Smooth muscle cell (in vitro differentiated cells): Measurements from ENCODE around the gene LMOD1. TPM values are rescaled to one million over a fixed set of nuclear protein-coding genes. Genes with fewer than 3 reads are reported as not detected.
"Not testable (repeated sequence)": the region's sequence is repeated elsewhere in the genome, so short reads cannot be mapped to it uniquely, and the experiment has no call there.

Experiments used
- DNase-seq: peaks from one replicate; lab custom pipeline; 2025; ENCODE audit not compliant: unreplicated experiment; lab: John Stamatoyannopoulos, UW
- H2AFZ ChIP-seq: fragments of 200-600 bp; sonication (generic); 2 replicates; pipeline ENCODE4 v1.6.0; 2016; ENCODE audit warnings: antibody characterized with exemption, low read depth, mild to moderate bottlenecking
- H3F3A ChIP-seq: fragments of 200-600 bp; sonication (generic); 2 replicates; pipeline ENCODE4 v1.6.0; 2017; ENCODE audit warnings: antibody characterized with exemption, low read depth
- H3K27ac ChIP-seq: fragments of 200-600 bp; sonication (generic); 2 replicates; pipeline ENCODE4 v1.5.1; 2016; ENCODE audit warnings: low read depth, mild to moderate bottlenecking
- H3K27me3 ChIP-seq: fragments of 200-600 bp; sonication (generic); 2 replicates; pipeline ENCODE4 v1.6.1; 2016; ENCODE audit warnings: low read depth, mild to moderate bottlenecking
- H3K36me3 ChIP-seq: fragments of 200-600 bp; sonication (generic); 2 replicates; pipeline ENCODE4 v1.5.1; 2016; ENCODE audit warnings: low read depth
- H3K4me1 ChIP-seq: fragments of 200-600 bp; sonication (generic); 2 replicates; pipeline ENCODE4 v1.5.1; 2016; ENCODE audit warnings: low read depth
- H3K4me2 ChIP-seq: fragments of 200-600 bp; sonication (generic); 2 replicates; pipeline ENCODE4 v1.6.0; 2016; ENCODE audit warnings: mild to moderate bottlenecking
- H3K4me3 ChIP-seq: fragments of 200-600 bp; sonication (generic); 2 replicates; pipeline ENCODE4 v1.5.1; 2016; ENCODE audit warnings: mild to moderate bottlenecking
- H3K79me2 ChIP-seq: fragments of 200-600 bp; sonication (generic); 2 replicates; pipeline ENCODE4 v1.6.0; 2016; ENCODE audit warnings: low read depth, mild to moderate bottlenecking
- H3K9ac ChIP-seq: fragments of 200-600 bp; sonication (generic); 2 replicates; pipeline ENCODE4 v1.6.0; 2016; ENCODE audit warnings: low read depth
- H3K9me3 ChIP-seq: fragments of 200-600 bp; sonication (generic); replicated peaks from 2 replicates; pipeline ENCODE4 v1.5.1; 2016; ENCODE audit warnings: low read depth
- H4K20me1 ChIP-seq: fragments of 200-600 bp; sonication (generic); 2 replicates; pipeline ENCODE4 v1.6.0; 2016; ENCODE audit warnings: low read depth
- WGBS: methylation state at CpG from one replicate; pipeline ENCODE4 v1.1.7; 2016; ENCODE audit warnings: low lambda C conversion rate; 5-methylcytosine and 5-hydroxymethylcytosine counted together
- polyA plus RNA-seq: library from polyadenylated mRNA; unstranded; fragments of >200 nt; fragmentation: Nextera tagmentation; extraction: Ambion mirVana; gene quantifications from 2 replicates; pipeline ENCODE4 v1.2.1, GENCODE V29; 2016
- total RNA-seq: library from RNA; depleted of rRNA; stranded (reverse); fragments of >200 nt; gene quantifications from 2 replicates; pipeline ENCODE4 v1.2.3, GENCODE V29; 2014
- TF ChIP-seq, protein P1 (sequence below): fragments of 200-600 bp; sonication (generic); IDR thresholded peaks from 2 replicates; pipeline ENCODE4 v1.5.1; 2017; ENCODE audit warnings: borderline replicate concordance, mild to moderate bottlenecking, antibody characterized with exemption; ENCODE audit not compliant: insufficient read depth, poor library complexity, severe bottlenecking

LMOD1 gene
- total and polyA plus RNA-seq, 2 experiments from 2014 or later = 4.0 to 5.6 TPM

DNA sequence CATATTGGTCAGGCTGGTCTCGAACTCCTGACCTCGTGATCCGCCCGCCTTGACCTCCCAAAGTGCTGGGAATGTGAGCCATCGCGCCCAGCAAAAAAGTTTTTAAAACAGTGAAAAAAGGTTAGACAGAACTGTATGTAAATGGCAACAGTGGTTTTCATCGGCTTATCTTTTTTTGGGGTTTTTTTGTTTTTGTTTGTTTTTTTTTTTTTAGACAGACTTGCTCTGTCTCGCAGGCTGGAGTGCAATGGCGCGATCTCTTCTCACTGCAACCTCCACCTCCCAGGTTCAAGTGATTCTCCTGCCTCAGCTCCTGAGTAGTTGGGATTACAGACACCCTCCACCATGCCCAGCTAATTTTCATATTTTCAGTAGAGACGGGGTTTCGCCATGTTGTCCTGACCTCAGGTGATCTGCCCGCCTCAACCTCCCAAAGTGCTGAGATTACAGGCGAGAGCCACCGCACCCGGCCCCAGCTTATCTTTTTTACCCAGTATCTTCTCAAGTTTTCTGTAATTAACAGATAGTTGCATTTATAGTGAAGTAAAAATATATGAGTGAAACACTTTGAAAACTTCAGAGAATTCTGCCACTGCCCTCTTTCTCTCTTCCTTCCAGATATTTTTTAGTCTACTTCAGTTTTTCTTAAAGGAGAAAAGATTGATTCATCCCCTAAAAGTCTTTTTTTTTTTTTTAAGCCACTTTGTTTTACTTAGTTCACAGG lies 22.0 kb upstream of the LMOD1 start:
- Histone ChIP-seq H3F3A (peaks cover 5% of the 10 kb centered on the region), H4K20me1 (peaks cover 59% of the 10 kb centered on the region), H3K9ac (no peak overlapping the region), H3K27me3 (no peaks in the 10 kb centered on the region), H3K4me2 (no peak overlapping the region), H3K36me3 (peaks cover 22% of the 10 kb centered on the region), H2AFZ (no peak overlapping the region), H3K79me2 (peaks cover 22% of the 10 kb centered on the region), H3K9me3 (no peaks in the 10 kb centered on the region), H3K4me1 (no peaks in the 10 kb centered on the region), H3K27ac (no peak overlapping the region), H3K4me3 (no peak overlapping the region)
- 97% methylated on average over 16 of the region's 16 CpGs for WGBS
- TF ChIP-seq, protein P1, sequence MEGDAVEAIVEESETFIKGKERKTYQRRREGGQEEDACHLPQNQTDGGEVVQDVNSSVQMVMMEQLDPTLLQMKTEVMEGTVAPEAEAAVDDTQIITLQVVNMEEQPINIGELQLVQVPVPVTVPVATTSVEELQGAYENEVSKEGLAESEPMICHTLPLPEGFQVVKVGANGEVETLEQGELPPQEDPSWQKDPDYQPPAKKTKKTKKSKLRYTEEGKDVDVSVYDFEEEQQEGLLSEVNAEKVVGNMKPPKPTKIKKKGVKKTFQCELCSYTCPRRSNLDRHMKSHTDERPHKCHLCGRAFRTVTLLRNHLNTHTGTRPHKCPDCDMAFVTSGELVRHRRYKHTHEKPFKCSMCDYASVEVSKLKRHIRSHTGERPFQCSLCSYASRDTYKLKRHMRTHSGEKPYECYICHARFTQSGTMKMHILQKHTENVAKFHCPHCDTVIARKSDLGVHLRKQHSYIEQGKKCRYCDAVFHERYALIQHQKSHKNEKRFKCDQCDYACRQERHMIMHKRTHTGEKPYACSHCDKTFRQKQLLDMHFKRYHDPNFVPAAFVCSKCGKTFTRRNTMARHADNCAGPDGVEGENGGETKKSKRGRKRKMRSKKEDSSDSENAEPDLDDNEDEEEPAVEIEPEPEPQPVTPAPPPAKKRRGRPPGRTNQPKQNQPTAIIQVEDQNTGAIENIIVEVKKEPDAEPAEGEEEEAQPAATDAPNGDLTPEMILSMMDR = no peak
- DNase-seq = no peak

DNA sequence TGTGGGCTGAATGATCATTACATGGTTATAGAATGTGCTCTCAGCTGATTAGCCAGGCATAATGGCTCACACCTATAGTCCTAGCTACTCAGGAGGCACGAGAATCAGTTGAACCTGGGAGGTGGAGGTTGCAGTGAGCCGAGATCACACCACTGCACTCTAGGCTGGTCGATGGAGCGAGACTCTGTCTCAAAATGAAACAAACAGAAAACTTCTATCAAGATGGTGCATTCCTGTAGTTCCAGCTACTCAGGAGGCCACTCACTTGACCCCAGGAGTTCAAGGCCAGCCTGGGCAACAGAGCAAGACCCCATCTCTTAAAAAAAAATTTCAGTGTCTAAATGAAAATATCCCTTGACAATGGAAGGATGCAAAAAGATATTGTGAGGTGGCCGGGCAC lies 19.8 kb upstream of the LMOD1 start:
- no peak overlapping the region for H2AFZ ChIP-seq
- no peaks in the 10 kb centered on the region for H3K4me1 ChIP-seq
- no peaks in the 10 kb centered on the region for H3K9me3 ChIP-seq
- TF ChIP-seq, protein P1 = no peak
- H3K36me3 ChIP-seq = peaks cover 22% of the 10 kb centered on the region
- H3K27ac ChIP-seq = no peak overlapping the region
- H3K79me2 ChIP-seq = peaks cover 26% of the 10 kb centered on the region
- H3K4me3 ChIP-seq = no peak overlapping the region
- DNase-seq = no peak
- peaks cover 80% of the 10 kb centered on the region for H4K20me1 ChIP-seq
- WGBS = 96% methylated on average over 5 of the region's 5 CpGs
- H3K9ac ChIP-seq = no peak overlapping the region
- H3K4me2 ChIP-seq = no peak overlapping the region
- H3F3A ChIP-seq = peaks cover 21% of the 10 kb centered on the region
- H3K27me3 ChIP-seq = no peaks in the 10 kb centered on the region

DNA sequence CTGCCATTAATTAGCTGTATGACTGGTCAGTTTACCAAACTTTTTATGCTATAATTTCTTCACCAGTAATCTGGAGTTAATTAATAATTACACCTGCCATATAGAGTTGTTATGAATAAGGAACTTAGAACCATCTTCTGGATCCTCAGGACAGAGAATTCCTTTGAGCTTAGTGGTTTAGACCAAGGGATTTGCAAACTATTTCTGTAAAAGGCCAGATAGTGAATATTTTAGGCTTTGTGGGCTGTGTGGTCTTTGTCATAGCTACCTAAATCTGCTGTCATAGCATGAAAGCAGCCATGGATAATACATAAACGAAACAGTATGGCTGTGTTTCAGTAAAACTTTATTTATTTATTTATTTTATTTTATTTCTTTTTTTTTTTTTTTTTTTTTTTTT lies 17.9 kb upstream of the LMOD1 start:
- Histone ChIP-seq H3K27ac (peak overlapping the region; percentile 9), H3K9me3 (no peaks in the 10 kb centered on the region), H3K36me3 (peaks cover 12% of the 10 kb centered on the region), H3F3A (peaks cover 21% of the 10 kb centered on the region), H3K4me3 (no peak overlapping the region), H3K4me1 (no peaks in the 10 kb centered on the region), H3K4me2 (no peak overlapping the region), H3K79me2 (peaks cover 39% of the 10 kb centered on the region), H2AFZ (no peak overlapping the region), H3K9ac (no peak overlapping the region), H4K20me1 (peaks cover 82% of the 10 kb centered on the region), H3K27me3 (no peaks in the 10 kb centered on the region)
- no peak for DNase-seq
- 10% methylated on average over 1 of the region's 1 CpG for WGBS
- TF ChIP-seq, protein P1 = no peak

DNA sequence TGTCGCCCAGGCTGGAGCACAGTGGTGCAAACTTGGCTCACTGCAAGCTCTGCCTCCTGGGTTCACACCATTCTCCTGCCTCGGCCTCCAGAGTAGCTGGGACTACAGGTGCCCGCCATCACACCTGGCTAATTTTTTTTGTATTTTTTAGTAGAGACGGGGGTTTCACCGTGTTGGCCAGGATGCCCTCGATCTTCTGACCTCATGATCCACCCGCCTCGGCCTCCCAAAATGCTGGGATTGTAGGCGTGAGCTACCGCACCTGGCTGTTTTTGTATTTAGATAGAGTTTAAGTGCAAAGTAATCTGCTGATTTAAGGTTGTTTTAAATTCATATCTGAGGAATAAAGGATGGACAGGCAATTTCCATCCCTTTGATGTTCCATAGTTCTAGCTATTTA lies 16.0 kb upstream of the LMOD1 start:
- Histone ChIP-seq H3K79me2 (peaks cover 57% of the 10 kb centered on the region), H3K36me3 (peaks cover 15% of the 10 kb centered on the region), H3F3A (peaks cover 21% of the 10 kb centered on the region), H4K20me1 (peaks cover 76% of the 10 kb centered on the region)
- WGBS = 97% methylated on average over 10 of the region's 10 CpGs
- not testable (repeated sequence) for H3K9me3 ChIP-seq, H3K9ac ChIP-seq, H3K4me3 ChIP-seq, H3K4me2 ChIP-seq, H3K27me3 ChIP-seq, DNase-seq, H2AFZ ChIP-seq, H3K27ac ChIP-seq, H3K4me1 ChIP-seq
